PFSK-1 (cell line): ENCODE measurements around the gene NUDC.

Experiments used
- FOXP2 ChIP-seq: optimal IDR thresholded peaks from 2 replicates; pipeline ENCODE3; 2011; ENCODE audit warnings: borderline replicate concordance, control low read depth, inconsistent platforms; ENCODE audit not compliant: insufficient read depth; ENCODE audit errors: extremely low read length, extremely low read depth
- POLR2AphosphoS5 ChIP-seq: IDR thresholded peaks from 2 replicates; pipeline ENCODE4 v1.6.1; 2012; ENCODE audit warnings: low read depth, mild to moderate bottlenecking, control low read depth, low read length, moderate library complexity
- REST ChIP-seq, 2 experiments: IDR thresholded peaks; 2 replicates each; pipeline versions ENCODE4 v1.6.1 to v1.8.0; 2011 to 2012; ENCODE audit warnings: low read depth in 2 of 2, low read length in 2 of 2, control low read depth in 1 of 2, inconsistent platforms in 1 of 2, mild to moderate bottlenecking in 1 of 2, moderate library complexity in 1 of 2; ENCODE audit not compliant: insufficient read depth in 1 of 2
- SIN3A ChIP-seq: IDR thresholded peaks from 2 replicates; pipeline ENCODE4 v1.6.1; 2012; ENCODE audit warnings: mild to moderate bottlenecking, low read length, moderate library complexity, borderline replicate concordance; ENCODE audit not compliant: insufficient read depth
- TAF1 ChIP-seq: IDR thresholded peaks from 2 replicates; pipeline ENCODE4 v1.6.1; 2012; ENCODE audit warnings: low read length, control low read depth, borderline replicate concordance; ENCODE audit not compliant: insufficient read depth

Gene NUDC

GRCh38 chr1:26923711-26924110 is 2.2 kb downstream of the NUDC start:
- TF ChIP-seq REST (IDR thresholded peaks at IDR 0.05; ENCODE audit: insufficient read depth in 1 of 2, low read depth in 2 of 2, low read length in 2 of 2) (no peak), TAF1 (no peak), FOXP2 (no peak), POLR2AphosphoS5 (no peak), SIN3A (no peak)

GRCh38 chr1:26932531-26932930 is 11.0 kb downstream of the NUDC start:
- no peak for TF ChIP-seq TAF1
- TF ChIP-seq REST (IDR thresholded peaks at IDR 0.05; ENCODE audit: insufficient read depth in 1 of 2, low read depth in 2 of 2, low read length in 2 of 2), result no peak
- TF ChIP-seq FOXP2, result no peak
- TF ChIP-seq POLR2AphosphoS5, result no peak
- TF ChIP-seq SIN3A, result no peak

- TF ChIP-seq TAF1 (no peak), FOXP2 (no peak), SIN3A (no peak), REST (IDR thresholded peaks at IDR 0.05; ENCODE audit: insufficient read depth in 1 of 2, low read depth in 2 of 2, low read length in 2 of 2) (no peak), POLR2AphosphoS5 (no peak; the same call in 1 of the 2 replicates)
These were observed 15.3 kb downstream of the NUDC start for GRCh38 chr1:26936823-26937222.

- TF ChIP-seq TAF1, result no peak
- TF ChIP-seq POLR2AphosphoS5, result no peak
- no peak for TF ChIP-seq REST (IDR thresholded peaks at IDR 0.05; ENCODE audit: insufficient read depth in 1 of 2, low read depth in 2 of 2, low read length in 2 of 2)
- TF ChIP-seq SIN3A, result no peak
- TF ChIP-seq FOXP2, result no peak
These were observed 16.6 kb downstream of the NUDC start for GRCh38 chr1:26938004-26938658.

- no peak for TF ChIP-seq POLR2AphosphoS5
- TF ChIP-seq REST (IDR thresholded peaks at IDR 0.05; ENCODE audit: insufficient read depth in 1 of 2, low read depth in 2 of 2, low read length in 2 of 2), result no peak
- TF ChIP-seq TAF1, result no peak
- no peak for TF ChIP-seq FOXP2
- TF ChIP-seq SIN3A, result no peak
These were observed 17.1 kb downstream of the NUDC start for GRCh38 chr1:26938659-26939025.
